Measurements from ENCODE around the gene SLC6A11.

SLC6A11 gene

DNA sequence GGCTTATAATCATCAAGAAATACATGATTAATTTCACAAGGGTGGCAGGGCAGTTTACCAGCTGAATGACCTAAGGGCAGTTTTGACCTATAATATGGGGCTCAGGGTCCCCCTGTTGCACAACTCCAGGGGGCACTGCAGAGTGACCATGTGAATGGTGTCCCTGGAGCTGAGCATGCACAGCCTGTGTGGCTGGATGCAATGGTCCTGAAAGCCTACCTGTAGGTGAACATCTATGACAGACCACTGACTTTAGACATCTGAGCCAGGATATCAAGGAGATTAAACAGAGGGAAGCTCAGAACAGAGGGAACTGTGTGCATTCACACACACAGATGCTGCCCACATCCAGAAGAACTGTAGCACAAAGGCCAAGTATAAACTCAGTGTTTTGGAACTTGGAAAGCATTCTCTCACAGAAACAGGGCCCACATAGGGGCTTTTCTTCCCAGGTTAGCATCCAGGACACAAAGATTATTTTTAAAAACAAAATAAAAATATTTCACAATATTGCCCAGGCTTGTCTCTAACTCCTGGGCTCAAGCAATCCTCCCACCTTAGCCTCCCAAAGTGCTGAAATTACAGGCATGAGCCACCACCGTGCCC is 7.8 kb upstream of the SLC6A11 start:
- H3K4me3 ChIP-seq (ENCODE audit: low read length): no peak overlapping the region
- no peak for DNase-seq (ENCODE audit: low read depth)
- TF ChIP-seq CTCF (IDR thresholded peaks at IDR 0.05; ENCODE audit: insufficient read depth, low read depth, low read length, missing control alignments): no peak

GRCh38 chr3:10808974-10809373 is 7.1 kb upstream of the SLC6A11 start:
- no peak overlapping the region for H3K4me3 ChIP-seq (ENCODE audit: low read length)
- DNase-seq (ENCODE audit: low read depth): no peak
- no peak for TF ChIP-seq CTCF (IDR thresholded peaks at IDR 0.05; ENCODE audit: insufficient read depth, low read depth, low read length, missing control alignments)

DNA sequence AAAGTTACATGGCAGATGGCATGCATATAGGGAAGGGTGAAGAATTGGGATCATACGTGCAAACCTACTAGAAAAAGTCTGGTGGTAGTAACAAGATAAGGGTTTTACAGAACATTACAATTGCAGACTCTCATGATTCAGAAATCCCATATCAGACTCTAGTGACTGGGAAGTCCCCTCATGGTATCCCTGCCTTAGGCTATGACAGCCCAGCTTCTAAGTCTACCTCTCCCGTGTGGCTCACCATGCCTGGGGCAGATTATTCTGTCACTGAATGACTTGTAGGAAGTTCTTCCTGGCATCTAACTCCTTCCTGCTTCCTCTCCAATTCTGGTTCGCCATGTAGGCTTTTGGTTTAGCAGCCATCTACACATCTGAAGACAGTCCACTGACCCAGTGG is 5.7 kb upstream of the SLC6A11 start:
- no peak overlapping the region for H3K4me3 ChIP-seq (ENCODE audit: low read length)
- no peak for TF ChIP-seq CTCF (IDR thresholded peaks at IDR 0.05; ENCODE audit: insufficient read depth, low read depth, low read length, missing control alignments)
- peak; percentile 29 for DNase-seq (ENCODE audit: low read depth)

DNA sequence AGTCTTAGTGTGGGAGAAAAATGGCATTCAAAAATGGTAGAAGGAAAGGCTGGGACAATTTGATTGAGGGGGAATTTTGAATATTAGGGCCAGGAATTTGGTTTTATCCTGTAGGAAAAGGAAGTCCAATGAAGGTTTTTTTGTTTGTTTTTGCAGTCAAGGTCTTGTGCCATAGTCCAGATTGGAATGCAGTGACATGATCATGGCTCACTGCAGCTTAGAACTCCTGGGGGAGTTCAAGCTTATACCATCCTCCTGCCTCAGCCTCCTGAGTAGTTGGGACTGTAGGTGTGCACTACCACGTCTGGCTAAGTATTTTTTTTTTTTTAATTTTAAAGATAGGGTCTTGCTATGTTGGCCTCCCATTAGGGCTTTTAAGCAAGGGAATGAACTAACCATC is 2.6 kb upstream of the SLC6A11 start:
- no peak for TF ChIP-seq CTCF (IDR thresholded peaks at IDR 0.05; ENCODE audit: insufficient read depth, low read depth, low read length, missing control alignments)
- DNase-seq (ENCODE audit: low read depth): peak; percentile 12

GRCh38 chr3:10814623-10815022 is 1.4 kb upstream of the SLC6A11 start:
- no peak overlapping the region for H3K4me3 ChIP-seq (ENCODE audit: low read length)
- DNase-seq (ENCODE audit: low read depth): no peak
- no peak for TF ChIP-seq CTCF (IDR thresholded peaks at IDR 0.05; ENCODE audit: insufficient read depth, low read depth, low read length, missing control alignments)

More for the DNA sequence above, 2.6 kb upstream of the SLC6A11 start:
- no peak overlapping the region for H3K4me3 ChIP-seq (ENCODE audit: low read length)

GRCh38 chr3:10815487-10815886 is 541 bp upstream of the SLC6A11 start:
- H3K4me3 ChIP-seq (ENCODE audit: low read length): no peak overlapping the region
- TF ChIP-seq CTCF (IDR thresholded peaks at IDR 0.05; ENCODE audit: insufficient read depth, low read depth, low read length, missing control alignments): no peak

GRCh38 chr3:10816863-10817253 is 830 bp downstream of the SLC6A11 start:
- TF ChIP-seq CTCF (IDR thresholded peaks at IDR 0.05; ENCODE audit: insufficient read depth, low read depth, low read length, missing control alignments): no peak
- H3K4me3 ChIP-seq (ENCODE audit: low read length): no peak overlapping the region
- DNase-seq (ENCODE audit: low read depth): no peak

More at GRCh38 chr3:10815487-10815886, 541 bp upstream of the SLC6A11 start:
- no peak for DNase-seq (ENCODE audit: low read depth)

Measured in epithelial cell of esophagus (primary cell).